ENCODE results near the gene CROCC2.

CROCC2 gene

GRCh38 chr2:240956171-240956934 lies 50.2 kb downstream of the CROCC2 start:
- DNase-seq (ENCODE audit: low read depth in 3 of 3): no peak

DNA sequence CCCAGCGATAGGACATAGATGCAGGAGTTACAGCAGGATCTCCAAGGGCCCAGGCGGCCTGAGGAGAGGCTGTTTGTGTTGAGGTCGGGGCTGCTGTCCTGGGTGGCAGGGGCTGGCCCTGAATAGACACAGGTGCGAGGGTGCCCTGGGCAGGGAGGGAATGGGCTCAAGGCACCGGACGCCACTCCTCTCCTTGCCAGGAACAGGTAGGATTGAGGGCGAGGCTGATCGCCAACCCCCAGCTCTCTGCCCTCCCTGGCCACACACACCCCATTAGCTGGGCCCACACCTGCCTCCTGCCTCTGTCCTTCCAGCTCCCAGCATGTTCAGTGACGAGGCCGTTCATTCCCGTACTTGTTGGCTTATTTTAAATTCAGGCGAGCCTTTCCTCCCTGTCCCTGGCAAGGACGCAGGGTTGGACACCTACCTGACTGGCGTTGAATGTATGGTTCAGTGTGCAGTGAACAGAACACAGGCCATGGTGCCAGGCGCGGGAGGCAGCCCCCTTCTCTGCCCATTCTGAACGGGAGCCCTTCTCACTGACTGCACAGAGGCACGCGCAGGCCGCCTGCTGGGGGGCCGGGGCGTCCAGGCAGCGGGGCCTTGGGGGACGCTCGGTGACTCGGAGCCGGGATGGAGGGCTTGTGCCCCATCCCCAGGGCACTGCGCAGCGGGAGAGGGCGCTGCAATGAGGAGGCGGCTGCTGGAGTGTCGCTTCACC lies 51.0 kb downstream of the CROCC2 start:
- no peak for DNase-seq (ENCODE audit: low read depth in 3 of 3)

DNA sequence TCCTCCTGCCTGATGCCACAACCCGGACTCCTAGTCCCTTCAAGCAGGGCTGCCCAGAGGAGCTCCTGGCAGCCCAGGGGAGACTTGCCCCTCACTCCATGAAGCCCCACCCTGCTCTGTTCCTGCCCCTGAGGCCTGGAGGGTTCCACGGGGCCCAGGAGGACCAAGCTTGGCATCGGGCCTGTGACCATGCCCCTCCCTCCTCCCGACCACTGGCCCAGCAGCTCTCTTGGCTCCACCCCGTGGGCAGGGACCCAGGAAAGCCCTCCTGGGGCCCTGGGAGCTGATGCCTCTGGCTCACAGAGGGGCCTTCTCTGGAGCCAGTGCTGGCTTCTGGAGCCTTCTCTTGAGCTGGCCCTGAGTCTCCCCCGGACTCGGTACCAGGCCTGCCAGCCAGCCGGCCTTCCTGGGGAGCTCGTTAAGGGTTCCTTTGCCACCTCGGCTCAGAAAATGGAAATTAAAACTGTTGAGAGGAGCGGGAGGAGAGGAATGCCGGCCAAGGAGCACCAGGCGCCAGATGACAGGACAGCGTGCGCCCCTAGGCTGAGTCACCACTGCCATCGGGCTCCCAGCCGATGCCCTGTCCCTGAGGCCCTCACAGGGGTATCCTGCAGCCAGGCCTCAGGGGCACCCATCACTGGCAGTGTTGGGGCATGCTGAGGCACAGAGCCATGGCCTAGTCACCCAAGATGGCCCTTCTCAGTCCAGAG lies 51.7 kb downstream of the CROCC2 start:
- DNase-seq (ENCODE audit: low read depth in 3 of 3): no peak

DNA sequence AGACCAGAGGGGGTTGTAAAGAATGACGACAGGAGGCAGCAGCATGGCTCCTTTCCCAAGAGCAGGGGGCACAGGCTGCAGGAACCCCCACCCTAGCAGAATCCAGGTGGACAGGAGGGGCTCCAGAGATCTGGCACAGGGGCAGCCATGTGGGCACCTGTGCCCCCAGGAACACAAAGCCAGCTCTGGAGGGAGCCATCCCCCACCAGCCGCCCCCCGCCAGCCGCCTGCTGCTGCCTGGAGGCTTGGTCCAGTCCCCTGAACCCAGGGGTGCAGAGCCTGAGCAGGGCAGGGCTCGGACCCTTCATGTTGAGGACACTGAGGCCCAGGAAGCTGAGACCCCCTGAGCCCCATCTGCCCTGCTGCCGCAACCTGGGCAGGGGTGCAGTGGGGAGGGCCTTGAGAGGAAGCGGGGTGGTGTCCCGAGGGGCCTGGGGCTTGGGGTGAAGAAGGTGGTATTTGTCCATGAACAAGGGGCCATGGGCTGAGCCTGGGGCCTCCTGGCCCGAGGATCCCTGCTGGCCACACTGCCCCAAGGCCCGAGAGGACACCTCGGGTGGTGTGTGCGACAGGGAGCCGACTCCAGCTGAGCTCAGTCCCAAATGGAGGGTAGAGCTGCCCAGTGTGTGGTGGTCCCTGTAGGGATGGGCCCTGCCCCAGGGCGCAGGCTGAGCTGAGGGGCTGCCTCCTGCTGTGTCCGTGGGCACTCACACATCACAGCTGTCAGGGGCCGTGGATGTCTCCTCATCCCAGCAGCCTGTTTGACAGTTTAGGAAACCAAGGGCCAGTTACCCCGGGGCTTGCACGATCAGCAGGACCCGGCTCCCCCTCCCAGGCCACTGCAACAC lies 52.5 kb downstream of the CROCC2 start:
- no peak for DNase-seq (ENCODE audit: low read depth in 3 of 3)

- no peak for DNase-seq (ENCODE audit: low read depth in 3 of 3)
Measured at GRCh38 chr2:240959214-240959940, 53.2 kb downstream of the CROCC2 start.

DNA sequence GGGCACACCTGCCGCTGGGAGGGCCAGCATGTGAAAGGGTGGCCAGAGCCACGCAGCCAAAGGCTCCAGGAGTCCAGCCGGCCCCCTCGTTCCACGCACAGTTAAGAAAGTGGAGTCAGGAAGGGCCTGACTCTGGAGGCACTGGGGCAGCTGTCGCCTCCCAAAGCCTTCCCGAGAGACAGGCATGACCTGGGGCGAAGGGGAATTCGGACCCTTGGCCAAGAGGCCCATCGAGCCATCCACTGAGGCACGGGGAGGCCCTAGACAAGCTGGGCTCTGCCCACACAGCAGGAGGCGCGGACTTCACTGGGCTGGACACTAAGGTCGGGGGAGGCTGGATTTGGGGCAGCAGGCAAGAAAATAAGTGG lies 53.8 kb downstream of the CROCC2 start:
- DNase-seq (ENCODE audit: low read depth in 3 of 3): no peak

DNA sequence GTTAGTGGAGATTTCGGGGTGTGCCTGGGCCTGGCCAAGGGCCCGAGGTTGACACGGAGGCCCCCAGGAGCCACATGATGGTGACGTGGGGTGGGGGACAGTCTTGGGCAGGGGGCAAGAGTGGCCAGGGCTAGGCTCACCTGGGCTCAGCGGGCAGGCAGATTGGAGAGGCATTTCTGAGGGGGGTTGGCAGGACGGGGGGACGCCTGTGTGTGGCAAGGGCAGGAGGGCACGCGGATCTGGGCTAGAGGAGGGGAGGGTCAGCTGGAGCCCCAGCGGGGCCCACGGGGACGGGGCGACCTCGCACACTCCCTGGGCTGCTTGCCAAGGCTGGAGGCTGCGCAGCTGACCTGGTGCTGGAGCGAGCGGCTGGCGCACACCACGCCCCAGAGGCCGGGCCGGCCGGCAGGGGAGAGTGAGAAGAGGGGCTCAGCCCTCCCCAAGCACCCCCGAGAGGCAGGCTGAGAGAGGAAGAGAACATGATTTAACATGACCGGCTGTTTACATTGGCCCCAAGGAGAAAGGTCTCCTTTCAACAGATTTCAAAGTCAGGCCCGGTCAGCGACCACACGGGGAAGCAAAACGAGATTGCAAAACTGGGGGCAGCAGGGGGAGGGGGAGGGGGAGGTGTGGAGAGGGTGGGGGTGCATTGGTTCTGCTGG lies 54.3 kb downstream of the CROCC2 start:
- no peak for DNase-seq (ENCODE audit: low read depth in 3 of 3)

DNA sequence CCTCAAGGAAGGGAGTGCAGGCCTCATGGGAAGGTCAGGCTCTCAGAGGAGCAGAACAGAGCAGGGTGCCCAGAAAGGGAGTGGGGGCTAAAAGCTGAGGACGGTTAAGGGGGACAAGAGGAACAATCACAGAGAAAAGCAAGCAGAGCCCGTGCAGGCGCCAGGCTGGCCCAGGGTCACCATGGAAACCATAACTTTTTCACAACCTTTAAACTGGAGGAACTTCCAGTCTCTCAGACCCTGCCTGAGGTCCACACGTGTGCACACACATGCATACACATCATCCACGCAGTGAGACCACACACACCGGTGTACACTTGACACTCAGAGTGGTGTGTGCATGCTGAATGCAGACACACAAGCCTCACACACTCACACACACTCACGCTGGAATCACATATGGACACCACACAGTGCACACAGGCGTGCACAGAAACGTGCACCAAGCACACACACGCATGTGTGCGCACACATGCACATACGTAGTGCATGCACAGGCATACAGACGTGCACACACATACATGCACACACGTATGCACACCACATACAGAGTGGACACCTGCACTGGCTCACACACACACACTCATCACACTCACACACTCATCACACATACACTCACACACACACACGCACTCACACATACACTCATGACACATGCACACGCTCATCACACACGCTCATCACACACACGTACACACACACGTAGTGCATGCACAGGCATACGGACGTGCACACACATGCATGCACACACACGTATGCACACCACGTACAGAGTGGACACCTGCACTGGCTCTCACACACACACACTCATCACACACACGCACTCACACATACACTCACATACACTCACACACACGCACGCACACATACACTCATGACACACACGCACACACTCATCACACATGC lies 55.1 kb downstream of the CROCC2 start:
- no peak for DNase-seq (ENCODE audit: low read depth in 3 of 3)

DNA sequence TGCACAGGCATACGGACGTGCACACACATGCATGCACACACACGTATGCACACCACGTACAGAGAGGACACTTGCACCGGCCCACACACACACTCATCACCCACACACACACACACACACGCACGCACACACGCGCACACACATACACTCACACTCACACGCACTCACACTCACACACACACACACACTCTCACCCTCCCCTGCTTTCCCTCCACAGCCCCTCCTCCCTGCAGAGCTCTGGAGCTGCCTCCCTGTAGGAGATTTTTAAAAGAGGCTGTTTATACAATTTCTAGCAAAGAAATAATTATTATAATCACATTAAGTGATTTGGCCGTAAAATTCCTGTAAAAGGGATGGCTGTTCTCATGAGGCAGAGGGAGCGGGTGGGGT lies 55.8 kb downstream of the CROCC2 start:
- no peak for DNase-seq (ENCODE audit: low read depth in 3 of 3)

DNA sequence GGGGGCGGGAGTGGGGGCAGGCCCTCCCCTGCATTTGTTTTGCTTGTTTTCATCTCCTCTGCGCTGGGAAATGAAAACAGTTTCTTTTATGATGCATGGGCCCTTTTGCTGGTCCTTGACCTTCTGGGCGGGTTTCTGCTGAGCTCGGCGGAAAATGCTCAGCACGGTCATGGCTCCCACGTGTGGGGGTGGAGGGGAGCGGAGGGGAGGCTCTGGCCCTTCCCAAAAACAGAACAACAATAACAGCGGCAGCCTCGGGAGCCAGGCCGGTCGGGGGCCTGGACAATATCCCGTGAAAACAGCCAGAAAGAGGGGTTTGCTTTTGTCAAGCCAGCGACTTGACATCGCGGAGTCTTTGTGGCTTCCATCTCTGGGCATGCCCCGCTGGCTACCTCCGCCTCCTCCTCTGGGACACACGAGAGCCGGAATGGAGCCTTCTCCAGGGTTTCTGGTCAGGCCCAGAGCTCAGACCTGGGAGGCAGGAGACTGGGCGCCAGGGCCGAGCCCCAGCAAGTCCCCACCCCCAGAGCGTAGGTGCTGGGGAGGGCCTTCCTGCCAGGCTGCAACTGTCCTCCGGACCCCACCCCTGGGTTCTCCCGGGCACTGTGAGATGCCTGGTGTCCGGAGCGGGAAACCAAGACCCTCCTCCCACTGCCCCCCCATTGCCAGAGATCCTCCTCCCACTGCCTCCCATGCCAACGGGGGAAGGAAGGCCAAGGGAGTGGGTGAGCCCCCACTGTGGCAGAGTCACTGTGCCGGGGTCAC lies 56.3 kb downstream of the CROCC2 start:
- no peak for DNase-seq (ENCODE audit: low read depth in 3 of 3)

DNA sequence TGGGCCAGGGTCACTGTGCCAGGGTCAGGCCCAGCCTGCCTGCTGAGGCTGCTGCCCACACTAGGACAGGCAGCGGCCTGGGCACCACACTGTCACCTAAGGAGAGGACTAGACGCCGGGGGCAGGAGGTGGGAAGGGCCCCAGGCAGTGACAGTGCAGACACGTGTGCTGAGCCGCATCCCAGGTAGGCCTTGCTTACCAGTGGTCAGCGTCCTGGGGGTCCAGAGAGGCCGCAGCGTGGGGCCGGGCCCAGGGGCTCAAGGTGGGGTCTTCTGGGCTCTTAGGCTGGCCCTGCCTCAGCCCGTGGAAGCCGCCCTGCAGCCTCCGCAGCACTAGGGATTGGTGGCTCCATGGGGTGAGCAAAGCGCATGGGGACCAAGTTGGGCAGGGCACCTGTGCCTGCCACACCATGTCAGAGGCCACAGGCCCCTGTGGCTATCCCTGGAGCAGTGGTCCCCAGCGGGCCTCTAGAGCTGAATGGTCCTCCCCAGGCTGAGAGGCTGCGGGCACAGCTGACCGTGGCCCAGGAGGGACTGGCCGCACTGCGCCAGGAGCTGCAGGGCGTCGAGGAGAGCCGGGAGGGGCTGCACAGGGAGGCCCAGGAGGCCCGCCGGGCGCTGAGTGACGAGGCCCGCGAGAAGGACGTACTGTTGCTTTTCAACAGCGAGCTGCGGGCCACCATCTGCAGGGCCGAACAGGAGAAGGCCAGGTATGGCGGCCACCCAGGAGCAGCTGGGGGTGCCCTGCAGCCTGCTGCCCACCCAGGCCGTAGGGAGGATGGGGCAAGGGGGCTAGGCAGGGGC lies 57.1 kb downstream of the CROCC2 start:
- DNase-seq (ENCODE audit: low read depth in 3 of 3): no peak

DNA sequence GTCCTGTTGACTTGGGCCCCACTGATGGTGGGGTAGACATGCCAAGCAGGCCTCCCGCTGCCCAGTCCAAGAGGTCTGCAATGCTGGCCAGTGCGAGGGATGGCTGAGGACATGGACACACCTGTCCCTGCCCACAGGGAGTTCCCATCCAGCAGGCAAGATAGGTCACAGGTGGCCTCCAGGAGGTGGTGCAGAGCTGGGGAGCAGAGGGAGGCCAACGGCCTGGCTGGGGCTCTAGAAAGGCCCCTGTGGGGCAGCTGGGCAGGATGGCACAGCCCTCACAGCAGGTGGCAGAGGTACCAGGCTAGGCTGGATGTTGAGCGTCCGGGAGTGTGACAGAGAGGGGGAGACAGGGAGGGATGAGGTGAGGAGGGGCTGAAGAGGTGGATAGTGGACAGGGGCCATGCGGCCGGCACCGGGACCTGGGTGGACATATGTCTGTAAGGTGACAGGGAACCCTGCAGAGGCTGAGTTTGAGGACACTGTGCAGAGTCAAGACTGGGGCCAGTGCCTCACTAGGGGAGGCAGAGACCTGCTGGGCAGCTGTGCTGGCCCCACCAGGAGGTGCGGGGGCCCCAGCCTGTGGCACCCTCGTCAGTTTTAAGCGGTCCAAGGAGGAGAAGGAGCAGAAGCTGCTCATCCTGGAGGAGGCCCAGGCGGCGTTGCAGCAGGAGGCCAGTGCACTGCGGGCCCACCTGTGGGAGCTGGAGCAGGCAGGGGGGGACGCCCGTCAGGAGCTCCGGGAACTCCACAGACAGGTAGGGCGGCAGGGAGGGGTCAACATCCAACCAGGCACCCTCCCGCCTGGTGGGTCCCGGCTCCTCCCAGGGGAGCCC lies 58.0 kb downstream of the CROCC2 start:
- no peak for DNase-seq (ENCODE audit: low read depth in 3 of 3)

DNA sequence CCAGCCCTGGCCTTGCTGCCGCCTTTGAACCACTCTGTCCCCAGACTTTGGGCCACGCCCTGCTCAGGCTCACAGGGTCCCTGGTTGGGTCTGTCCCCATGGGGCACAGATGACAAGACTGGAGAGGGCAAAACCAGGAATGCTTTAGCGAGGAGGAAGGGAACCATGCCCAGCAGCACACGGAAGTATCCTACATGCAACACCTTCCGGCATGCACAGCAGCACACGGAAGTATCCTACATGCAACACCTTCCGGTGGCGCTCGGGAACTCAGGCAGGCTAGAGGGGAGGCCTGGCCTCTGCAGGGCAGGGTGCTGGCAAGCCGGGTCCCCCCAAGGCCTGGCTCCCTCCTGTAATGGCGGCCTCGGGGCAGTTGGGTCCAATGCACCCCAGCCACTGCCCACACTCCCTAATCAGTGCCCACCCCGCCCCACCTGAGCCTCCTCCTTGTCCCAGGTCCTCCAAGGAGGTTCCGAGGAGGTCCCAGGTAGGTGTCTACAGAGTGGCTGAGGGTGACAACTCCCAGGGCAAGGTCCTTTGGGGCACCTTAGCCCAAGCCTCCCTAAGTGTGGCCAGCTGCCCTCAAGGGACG lies 58.7 kb downstream of the CROCC2 start:
- DNase-seq (ENCODE audit: low read depth in 3 of 3): no peak

DNA sequence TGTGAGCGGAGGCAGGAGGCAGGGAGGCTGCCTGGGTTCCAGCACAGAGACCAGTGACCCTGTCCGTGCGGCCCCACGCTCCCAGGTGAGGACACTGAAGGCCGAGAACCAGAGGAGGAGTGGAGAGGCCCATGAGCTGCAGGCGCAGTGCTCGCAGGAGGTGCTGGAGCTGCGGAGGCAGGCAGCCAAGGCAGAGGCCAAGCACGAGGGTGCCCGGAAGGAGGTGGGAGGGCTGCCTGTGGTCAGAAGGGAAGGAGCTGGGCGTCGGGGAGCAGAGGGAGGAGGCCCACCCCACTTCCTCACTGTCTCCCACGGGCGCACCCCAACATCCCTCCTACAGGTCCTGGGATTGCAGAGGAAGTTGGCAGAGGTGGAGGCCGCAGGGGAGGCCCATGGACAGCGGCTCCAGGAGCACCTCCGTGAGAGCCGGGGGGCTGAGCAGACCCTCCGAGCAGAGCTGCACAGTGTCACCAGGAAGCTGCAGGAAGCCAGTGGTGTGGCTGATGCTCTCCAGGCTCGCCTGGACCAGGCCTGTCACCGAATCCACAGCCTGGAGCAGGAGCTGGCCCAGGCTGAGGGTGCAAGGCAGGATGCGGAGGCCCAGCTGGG lies 59.3 kb downstream of the CROCC2 start:
- DNase-seq (ENCODE audit: low read depth in 3 of 3): no peak

DNA sequence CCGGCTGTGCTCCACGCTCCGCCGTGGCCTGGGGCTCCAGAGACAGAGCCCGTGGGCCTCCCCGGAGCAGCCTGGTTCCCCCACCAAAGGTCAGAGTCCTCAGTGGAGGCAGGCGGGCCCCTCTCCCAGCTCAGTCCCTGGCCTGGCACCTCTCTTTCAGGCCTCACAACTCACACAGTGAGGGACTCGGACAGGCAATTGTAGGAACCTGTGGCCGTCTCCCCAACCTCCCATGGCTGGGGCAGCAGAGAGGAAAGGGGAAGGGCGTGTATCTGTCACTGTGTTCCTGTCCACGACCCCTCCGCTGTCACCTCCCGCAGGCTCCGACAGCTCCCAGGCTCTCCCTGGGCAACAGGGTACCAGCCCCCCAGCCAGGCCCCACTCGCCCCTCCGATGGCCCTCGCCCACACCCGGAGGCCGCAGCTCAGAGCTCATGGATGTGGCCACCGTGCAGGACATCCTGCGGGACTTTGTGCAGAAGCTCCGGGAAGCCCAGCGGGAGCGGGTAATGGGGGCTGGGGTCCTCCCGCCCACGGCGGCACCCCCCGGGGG lies 59.8 kb downstream of the CROCC2 start:
- DNase-seq (ENCODE audit: low read depth in 3 of 3): no peak

GRCh38 chr2:240966457-240966905 lies 60.3 kb downstream of the CROCC2 start:
- no peak for DNase-seq (ENCODE audit: low read depth in 3 of 3)
